ENCODE data around the gene CRYBB3.

CRYBB3 gene

DNA sequence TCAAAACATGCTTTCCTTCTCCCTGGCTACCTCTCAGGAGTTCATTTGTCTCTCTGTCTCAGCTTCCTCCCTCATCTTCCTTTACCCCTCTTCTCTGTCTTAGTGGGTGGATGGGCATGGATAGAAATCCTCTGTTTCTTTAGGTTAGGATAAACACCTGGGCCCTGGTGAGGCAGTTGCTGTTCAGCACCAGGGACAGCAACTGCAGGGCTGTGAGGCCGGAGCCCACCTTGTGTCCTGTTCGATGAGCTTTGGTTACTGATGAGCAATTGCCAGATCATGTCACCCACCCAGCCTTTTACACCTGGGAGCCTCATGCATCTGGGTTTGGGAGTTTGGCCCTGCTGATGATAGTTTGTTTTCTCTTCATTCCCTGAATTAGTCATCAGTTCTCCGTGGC, 6.1 kb upstream of the CRYBB3 start:
- CTCF ChIA-PET, result no interaction called here
- H3K27ac ChIP-seq, result no peak overlapping the region
- DNase-seq (ENCODE audit: low spot score), result no peak
- POLR2A ChIA-PET (ENCODE audit: low non-redundant PET), result no interaction called here
- TF ChIP-seq, protein P1, sequence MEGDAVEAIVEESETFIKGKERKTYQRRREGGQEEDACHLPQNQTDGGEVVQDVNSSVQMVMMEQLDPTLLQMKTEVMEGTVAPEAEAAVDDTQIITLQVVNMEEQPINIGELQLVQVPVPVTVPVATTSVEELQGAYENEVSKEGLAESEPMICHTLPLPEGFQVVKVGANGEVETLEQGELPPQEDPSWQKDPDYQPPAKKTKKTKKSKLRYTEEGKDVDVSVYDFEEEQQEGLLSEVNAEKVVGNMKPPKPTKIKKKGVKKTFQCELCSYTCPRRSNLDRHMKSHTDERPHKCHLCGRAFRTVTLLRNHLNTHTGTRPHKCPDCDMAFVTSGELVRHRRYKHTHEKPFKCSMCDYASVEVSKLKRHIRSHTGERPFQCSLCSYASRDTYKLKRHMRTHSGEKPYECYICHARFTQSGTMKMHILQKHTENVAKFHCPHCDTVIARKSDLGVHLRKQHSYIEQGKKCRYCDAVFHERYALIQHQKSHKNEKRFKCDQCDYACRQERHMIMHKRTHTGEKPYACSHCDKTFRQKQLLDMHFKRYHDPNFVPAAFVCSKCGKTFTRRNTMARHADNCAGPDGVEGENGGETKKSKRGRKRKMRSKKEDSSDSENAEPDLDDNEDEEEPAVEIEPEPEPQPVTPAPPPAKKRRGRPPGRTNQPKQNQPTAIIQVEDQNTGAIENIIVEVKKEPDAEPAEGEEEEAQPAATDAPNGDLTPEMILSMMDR (conservative IDR thresholded peaks at IDR 0.05; ENCODE audit: low read depth), result no peak

DNA sequence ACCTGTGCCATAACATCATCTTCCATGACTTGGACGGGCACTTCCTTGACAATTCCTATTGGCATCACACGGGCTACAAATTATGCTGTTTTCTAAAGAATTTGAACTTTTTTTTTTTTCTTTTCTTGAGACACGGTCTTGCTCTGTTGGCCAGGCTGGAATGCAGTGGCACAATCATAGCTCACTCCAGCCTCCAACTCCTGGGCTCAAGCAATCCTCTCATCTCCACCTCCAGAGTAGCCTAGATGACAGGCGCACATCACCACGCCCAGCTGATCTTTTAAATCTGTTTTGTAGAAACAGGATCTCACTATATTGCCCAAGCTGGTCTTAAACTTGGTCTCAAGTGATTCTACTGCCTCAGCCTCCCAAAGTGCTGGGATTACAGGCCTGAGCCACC, 3.3 kb upstream of the CRYBB3 start:
- TF ChIP-seq, protein P1 (conservative IDR thresholded peaks at IDR 0.05; ENCODE audit: low read depth), result no peak
- no peak for DNase-seq (ENCODE audit: low spot score)
- ChIA-PET CTCF (no interaction called here), POLR2A (ENCODE audit: low non-redundant PET) (no interaction called here)
- H3K27ac ChIP-seq, result no peak overlapping the region

DNA sequence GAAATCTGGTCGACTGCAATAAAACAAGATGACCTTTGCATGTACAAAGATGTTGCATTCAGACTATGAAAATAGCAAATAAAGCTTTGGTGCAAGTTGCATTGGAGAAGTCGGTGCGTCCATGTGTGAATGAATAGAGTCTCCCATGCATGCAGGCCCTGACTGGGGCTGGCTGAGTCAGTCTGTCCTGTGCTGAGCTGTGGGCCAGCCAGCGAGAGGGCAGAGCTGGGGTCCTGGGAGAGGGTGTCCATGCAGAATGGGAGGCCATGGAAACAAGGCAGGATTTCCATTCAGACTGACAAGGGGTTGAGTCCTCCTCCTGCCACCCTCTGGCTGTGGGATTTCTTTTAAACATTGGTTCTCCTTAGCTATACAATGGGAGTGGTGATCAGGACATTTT, 2.3 kb upstream of the CRYBB3 start:
- CTCF ChIA-PET, result no interaction called here
- TF ChIP-seq, protein P1 (conservative IDR thresholded peaks at IDR 0.05; ENCODE audit: low read depth), result no peak
- POLR2A ChIA-PET (ENCODE audit: low non-redundant PET), result no interaction called here
- no peak overlapping the region for H3K27ac ChIP-seq
- no peak for DNase-seq (ENCODE audit: low spot score)

DNA sequence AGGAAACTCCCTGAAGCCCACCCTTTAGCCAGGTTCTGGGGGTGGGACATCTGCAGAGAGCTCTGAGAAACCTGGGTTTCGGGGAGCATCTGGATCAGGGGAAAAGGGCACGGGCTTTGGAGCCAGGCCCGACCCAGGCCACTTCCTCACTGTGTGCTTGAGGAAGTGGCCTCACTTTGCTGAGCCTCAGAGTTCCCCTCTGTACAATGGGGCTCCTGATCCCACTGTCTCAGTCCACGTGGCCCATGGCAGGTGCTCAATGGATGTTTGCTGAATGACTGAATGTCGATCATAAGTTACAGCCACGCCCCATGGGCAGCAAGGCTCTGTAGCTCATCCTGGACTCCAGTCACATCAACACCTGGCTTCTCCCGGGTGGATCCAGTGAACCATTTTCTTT, 1.3 kb downstream of the CRYBB3 start:
- peak overlapping the region; percentile 52 for H3K27ac ChIP-seq
- POLR2A ChIA-PET (ENCODE audit: low non-redundant PET), result no interaction called here
- TF ChIP-seq, protein P1 (conservative IDR thresholded peaks at IDR 0.05; ENCODE audit: low read depth), result no peak
- CTCF ChIA-PET, result interaction anchor here (0.6 kb wide), 1 partner anchor 141 kb away, joined by 3 read pairs; no protein-coding TSS in a partner anchor
- DNase-seq (ENCODE audit: low spot score), result no peak

DNA sequence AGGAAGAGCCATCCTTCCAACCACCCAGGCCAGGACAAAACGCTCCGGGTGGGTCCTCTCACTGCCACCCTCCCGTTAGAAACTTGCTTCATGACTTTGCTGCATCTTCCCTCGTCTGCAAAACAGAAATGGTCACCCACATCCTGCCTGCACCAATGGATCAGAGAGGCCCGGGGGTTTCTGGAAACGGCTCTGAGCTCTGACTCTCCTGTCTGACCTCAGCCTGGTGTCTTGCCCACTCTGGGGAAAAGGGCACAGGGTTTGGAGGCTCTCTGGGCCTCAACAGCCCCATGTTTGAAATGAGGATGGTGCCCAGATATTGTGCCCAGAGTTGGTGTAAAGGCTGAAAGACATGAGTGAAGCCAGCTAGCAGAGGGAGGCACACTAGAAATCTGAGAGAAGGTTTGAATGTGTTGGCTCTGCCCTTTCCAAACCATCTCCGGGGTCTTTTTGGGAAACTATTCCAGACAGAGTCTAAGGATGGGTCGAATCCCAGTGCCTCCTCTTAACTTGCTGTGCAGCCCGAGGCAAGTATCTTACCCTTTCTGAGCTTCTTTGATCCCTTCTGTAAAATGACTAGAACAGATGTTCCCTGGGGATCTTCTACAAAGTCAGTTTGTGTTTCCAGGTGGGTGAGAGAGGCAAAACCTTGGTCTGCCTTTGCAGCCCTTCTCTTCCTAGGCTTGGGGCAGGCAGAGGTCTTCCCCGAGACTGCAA, 2.1 kb downstream of the CRYBB3 start:
- peak overlapping the region; percentile 52 for H3K27ac ChIP-seq
- ChIA-PET CTCF (interaction anchor here (0.6 to 1.4 kb wide), 9 partner anchors 11 to 667 kb away, joined by 3 to 9 read pairs (median 3); no protein-coding TSS in a partner anchor), POLR2A (ENCODE audit: low non-redundant PET) (no interaction called here)
- TF ChIP-seq, protein P1 (conservative IDR thresholded peaks at IDR 0.05; ENCODE audit: low read depth), result no peak
- no peak for DNase-seq (ENCODE audit: low spot score)

DNA sequence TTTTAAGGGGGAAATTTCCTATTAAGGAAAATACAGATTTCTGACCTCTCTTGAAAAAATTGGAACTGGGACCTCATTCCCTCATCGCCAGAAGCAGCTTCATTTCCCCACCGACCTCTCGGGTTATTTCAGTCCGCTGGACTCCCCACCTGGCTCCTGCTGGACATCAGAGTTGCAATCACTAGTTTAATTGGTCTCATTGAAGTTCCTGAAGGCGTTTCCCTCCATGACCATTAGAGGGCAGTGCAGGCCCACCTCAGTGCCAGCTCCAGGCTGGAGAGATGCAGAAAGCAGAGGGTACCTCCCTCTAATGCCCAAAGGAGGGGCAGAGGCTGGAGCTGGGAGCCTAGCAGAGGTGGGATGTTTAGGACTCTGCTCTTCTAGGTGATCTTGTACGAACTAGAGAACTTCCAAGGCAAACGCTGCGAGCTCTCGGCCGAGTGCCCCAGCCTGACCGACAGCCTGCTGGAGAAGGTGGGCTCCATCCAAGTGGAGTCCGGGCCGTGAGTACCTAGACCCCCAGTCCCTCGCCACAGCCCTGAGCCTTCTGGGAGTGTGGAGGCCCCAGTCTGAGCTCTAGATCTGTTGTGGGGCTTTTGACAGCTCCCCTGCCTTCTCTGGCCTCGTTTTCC, 2.7 kb downstream of the CRYBB3 start:
- TF ChIP-seq, protein P1 (conservative IDR thresholded peaks at IDR 0.05; ENCODE audit: low read depth), result peak; percentile 84
- peak; percentile 55 for DNase-seq (ENCODE audit: low spot score)
- ChIA-PET POLR2A (ENCODE audit: low non-redundant PET) (no interaction called here), CTCF (interaction anchor here (0.6 to 1.4 kb wide), 9 partner anchors 10 to 666 kb away, joined by 3 to 9 read pairs (median 4); no protein-coding TSS in a partner anchor)
- H3K27ac ChIP-seq, result no peak overlapping the region
